Retina (tissue), 1 donor: Measurements from ENCODE around the gene NPAS3.

Experiments used
- DNase-seq: peaks from one replicate; pipeline ENCODE4 v3.0.0-alpha.2; 2016

The NPAS3 gene

DNA sequence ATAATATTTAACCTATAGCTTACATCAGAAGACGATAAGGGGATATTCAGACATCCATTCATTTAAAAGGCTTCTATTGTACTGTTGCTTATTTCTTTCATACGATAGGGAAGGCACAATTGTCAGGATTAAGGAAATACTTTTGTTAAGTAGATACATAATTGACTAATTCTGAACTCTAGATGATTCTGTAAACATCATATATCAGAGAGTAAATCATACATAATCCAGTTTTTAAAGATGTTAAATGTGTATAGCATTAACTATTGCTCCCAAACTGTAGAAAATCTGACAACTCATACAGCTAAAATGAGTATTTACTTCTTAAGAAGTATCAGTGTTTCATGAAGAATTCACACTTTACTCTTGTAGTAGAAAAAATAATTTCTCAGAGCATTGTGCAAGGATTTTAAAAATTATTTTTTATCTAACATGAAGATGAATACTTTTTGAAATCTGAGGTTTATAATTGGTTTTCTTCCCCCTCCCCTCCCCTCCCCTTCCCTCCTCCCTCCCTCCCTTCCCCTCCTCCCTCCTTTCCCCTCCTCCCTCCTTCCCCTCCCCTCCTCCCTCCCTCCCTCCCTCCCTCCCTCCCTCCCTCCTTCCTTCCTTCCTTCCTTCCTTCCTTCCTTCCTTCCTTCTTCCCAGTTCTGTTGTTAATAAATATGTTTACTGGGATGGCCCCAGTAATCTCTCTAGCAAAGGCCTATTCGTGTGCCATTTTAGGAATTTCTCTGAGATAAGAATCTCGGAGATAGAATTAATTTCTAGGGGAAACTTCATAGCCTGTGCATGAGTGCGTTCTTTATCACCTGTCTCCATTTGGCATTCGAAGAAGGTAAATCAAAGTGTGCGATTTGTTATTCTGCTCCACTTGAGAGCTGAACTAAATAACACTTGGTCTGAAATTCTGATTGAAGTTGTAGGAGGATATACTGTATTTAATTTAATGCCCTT, 2.3 kb downstream of the NPAS3 start:
- no peak for DNase-seq

GRCh38 chr14:32941668-32942065, 3.0 kb downstream of the NPAS3 start:
- DNase-seq: no peak

DNA sequence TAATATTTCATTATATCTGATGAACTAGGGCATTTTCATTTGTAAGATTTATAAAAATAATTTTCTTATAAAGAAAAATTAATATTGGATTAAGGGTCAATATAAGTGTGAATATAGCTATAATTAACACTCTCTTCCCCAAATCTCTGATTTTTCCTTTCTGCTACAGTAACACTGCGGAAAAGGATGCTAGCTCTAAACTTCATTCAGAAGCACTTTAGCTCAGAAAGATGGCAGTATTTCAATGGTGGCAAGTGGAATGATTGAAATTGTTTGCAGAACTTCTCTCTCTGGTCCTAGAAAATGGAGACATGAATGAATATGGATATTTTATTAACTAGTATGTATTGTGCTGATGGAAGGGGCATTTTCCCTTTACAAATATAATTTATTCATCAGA, 8.4 kb downstream of the NPAS3 start:
- no peak for DNase-seq

DNA sequence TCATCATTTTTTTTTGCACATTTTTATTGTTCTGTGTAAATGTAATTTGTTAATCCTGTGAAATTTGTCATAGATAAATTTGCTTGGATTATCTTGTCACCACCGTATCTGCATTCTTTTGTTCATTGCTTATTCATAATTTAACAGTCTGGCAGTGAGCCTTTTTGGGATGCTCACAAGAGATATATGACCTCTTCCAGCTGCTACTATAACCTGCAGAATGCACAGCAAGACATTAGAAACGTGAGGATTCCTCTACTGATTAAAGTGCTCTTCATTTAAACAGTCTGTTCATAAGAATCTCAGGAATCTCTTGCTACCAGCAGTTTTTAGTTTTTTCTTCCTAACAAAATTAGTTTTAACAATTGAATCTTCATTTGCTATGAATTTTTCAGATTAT, 9.1 kb downstream of the NPAS3 start:
- no peak for DNase-seq

DNA sequence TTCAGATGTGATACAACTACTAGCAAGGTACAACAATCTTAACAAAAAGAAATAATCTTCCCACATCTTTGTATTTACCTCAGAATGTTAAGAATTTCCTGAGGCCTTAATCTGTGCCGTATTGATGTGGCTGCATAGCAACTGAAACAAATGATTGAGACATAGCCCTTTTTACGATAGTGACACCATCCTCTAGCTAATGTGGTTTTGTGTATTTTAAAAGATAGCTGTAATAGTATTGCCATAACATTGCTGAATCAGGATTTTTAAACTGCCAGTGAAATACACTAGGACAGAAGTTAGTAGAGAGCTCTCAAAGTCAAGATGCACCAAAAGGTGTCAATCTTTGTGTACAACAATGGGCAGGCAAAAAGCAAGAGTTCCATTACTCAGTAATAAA, 11.9 kb downstream of the NPAS3 start:
- DNase-seq: no peak

GRCh38 chr14:32967421-32967820, 28.7 kb downstream of the NPAS3 start:
- no peak for DNase-seq

GRCh38 chr14:32968972-32969544, 30.4 kb downstream of the NPAS3 start:
- no peak for DNase-seq

DNA sequence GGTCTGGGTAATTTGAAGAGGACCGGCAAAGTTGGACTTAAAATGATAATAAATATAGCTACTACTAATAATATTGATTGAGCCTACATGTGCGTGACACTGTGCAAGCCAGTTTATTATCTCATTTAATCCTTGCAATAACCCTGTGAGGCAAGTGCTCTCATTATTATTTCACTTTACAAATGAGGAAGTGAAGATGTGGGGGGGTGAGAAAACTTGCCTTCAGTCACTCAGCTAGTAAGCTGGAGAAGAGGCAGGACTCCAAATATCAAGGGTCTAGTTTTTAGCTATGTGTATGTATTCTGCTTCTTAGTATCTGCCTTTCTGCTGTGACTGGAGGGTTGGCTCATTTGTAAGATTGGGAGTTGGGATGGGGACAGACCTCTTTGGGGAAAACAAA, 39.2 kb downstream of the NPAS3 start:
- DNase-seq: no peak

DNA sequence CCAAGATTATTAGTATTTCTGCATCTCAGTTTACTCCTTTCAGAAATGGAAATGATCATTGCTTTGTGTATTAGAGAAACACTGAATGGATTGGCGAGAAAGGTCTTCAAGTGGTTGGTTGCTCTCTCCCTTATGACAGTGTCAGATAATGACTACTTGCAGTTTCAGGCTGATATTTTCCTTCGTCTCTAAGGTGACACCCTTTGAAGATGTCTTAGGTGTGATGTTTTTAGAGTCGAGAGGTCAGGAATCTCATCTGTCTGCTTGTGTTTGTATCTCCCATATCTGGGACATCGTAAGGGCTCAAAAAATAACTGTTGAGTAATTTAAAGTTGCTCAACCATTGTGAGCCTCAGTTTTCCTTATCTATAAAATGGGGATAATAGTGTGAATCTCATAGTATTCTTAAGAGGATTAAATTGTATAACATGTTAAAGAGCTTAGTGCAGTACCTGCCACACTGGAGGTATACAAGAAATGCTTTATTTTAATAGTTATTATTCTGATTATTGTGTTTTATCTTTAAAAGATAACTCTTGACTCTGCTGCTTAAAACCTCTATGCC, 40.1 kb downstream of the NPAS3 start:
- DNase-seq: no peak

GRCh38 chr14:32980178-32980901, 41.7 kb downstream of the NPAS3 start:
- no peak for DNase-seq

- DNase-seq: no peak
These were observed 42.3 kb downstream of the NPAS3 start for GRCh38 chr14:32980902-32981501.

GRCh38 chr14:32984241-32984930, 45.7 kb downstream of the NPAS3 start:
- DNase-seq: no peak

DNA sequence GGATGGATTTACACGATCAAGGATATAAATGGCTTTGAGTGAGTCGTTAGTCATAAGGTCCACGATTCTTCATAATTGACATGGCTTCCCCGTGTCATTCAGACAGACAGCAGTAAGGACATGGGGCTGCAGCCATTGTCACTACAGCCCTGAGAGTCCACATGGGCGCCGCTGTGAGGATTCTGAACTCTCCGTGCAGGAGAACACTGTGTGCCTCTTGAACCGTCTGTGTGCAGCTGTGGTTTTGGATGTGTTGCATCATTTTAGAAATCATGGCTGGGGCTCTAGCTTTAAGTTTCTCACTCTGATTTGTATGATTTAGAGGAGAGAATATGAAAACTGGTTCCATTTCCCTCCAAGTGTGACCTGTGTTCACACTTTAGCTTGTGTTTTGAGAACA, 47.2 kb downstream of the NPAS3 start:
- DNase-seq: peak; percentile 33

DNA sequence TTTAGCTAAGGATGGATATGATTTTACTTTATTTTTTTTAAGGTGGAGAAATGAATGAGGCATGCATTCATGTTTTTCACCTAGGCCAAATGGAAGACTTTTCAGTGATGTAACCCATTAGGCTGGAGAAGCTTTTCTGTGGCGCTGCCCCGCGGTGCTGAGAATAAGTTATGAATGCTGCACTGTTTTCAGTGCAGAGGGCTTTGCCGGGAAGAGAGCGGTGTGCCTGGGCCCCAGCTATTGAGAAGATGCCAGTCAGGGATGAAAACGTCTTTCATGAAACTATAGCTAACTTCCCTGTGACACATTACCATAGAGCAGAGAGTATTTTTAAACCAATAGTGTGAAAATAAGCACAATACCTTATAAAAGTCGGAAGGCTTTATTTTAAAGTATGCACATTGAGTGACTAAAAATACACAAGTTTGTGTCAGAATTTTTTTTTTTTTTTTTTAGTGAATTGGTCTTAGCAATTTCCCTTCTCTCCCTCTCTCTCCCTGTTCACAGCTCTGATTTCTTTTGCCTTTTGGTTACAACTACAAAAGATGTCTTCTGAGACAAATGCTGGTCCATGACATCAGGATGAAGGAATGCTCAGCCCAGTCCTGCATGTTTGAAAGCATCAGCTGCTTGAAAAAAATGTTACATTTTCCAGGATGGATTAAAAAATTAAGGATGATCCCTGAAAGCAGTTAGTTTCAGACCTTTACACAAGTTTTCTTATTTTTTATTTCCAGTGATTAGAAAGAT, 48.3 kb downstream of the NPAS3 start:
- peak; percentile 64 for DNase-seq

DNA sequence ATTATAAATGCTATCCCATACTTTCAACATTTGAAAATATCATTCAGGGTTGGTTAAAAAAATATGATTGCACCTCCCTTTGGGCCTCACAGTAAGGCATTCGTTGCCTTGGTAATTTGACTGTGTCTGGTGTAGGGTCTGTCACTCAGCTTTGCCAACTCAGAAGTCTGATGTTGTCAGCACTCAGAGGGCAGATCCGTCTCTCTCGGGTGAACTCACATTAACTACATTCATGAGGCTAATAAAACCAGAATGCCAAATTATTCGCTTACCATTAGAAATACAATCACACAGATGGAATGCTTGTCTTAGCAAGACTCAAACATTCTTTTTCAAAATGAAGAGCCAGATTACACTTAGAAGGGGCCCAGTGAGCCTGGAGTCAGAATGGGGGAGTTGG, 53.0 kb downstream of the NPAS3 start:
- no peak for DNase-seq

GRCh38 chr14:32993921-32994320, 55.2 kb downstream of the NPAS3 start:
- DNase-seq: no peak

- DNase-seq: no peak
These were observed 57.7 kb downstream of the NPAS3 start for GRCh38 chr14:32996343-32996742.

DNA sequence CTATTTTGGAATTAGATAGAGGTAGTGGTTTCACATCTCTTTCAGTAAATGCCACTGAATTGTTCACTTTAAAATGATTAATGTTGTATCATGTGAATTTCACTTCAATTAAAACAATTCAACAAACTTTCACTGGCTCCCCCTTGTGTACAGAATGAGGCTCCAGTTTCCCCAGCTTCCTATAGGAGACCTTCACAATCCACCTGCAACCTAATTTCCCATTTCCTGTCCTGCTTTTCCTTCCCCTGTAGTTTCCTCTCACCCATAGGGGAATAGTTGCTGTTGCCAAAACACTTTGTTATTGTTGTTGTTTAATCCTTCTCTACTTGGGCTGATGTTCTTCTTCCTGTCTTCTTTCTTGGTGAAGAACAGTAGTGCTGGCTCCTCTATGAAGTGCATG, 59.8 kb downstream of the NPAS3 start:
- DNase-seq: no peak

DNA sequence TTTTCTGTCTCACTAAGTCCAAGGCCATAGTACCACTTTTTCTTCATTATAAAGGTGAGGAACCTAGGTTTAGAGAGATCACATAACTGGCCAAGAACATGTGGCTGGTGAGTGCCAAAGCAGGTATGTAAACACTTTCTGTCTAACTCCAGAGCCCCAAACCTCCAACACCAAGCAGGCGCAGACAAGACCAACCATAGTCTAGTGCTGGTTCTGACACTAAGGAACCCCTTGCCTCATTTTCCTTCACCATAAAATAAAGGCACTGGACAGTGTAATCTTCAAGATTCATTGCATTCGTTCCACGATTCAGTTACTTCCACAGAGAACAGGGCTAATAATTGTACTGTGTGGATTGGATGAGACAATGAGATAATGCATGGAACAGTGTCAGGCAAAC, 71.0 kb downstream of the NPAS3 start:
- DNase-seq: no peak

GRCh38 chr14:33010495-33010894, 71.8 kb downstream of the NPAS3 start:
- DNase-seq: no peak

- no peak for DNase-seq
These were observed 76.0 kb downstream of the NPAS3 start for GRCh38 chr14:33014710-33015109.

DNA sequence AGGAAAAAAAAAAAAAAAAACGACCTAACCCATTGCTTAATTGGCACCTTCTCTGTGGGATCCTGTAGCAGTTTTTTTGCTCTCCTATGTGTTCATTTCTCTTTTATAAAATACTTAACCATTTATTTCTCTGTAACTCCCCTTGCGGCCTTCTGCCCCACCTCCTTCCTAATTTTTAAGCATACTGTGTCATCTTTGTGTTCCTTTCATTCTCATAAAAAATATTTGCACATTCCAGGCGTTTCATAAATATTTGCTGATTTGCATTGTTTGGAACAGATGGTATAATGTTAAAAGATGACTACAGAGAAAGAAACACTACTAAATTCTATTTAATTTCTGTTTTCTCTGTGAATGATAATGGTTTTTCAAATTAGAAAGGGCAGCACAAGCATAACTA, 77.9 kb downstream of the NPAS3 start:
- DNase-seq: no peak
